GM12801 (cell line): ENCODE data around the gene SLC12A3.

Experiments used
- CTCF ChIP-seq: IDR thresholded peaks from one replicate; pipeline ENCODE4 v1.5.1; 2011; ENCODE audit warnings: control low read depth; ENCODE audit not compliant: insufficient read length; ENCODE audit errors: extremely low read depth

Gene SLC12A3

GRCh38 chr16:56897026-56897799 is 32.2 kb downstream of the SLC12A3 start:
- TF ChIP-seq CTCF: no peak

- TF ChIP-seq CTCF: no peak
Measured at GRCh38 chr16:56898847-56899246, 33.8 kb downstream of the SLC12A3 start.

- TF ChIP-seq CTCF: no peak
Measured at GRCh38 chr16:56903866-56904265, 38.9 kb downstream of the SLC12A3 start.

- TF ChIP-seq CTCF: no peak
Measured at GRCh38 chr16:56907401-56907800, 42.4 kb downstream of the SLC12A3 start.

GRCh38 chr16:56909527-56909979 is 44.5 kb downstream of the SLC12A3 start:
- TF ChIP-seq CTCF: no peak

GRCh38 chr16:56910112-56910511 is 45.1 kb downstream of the SLC12A3 start:
- no peak for TF ChIP-seq CTCF

GRCh38 chr16:56910654-56911539 is 45.9 kb downstream of the SLC12A3 start:
- no peak for TF ChIP-seq CTCF
